A549 treated with AZD9567 at 1 μM for 4 hours (cell line): ENCODE results near the gene FERMT3. TPM values are rescaled to one million over a fixed set of nuclear protein-coding genes. Genes with fewer than 3 reads are reported as not detected.

Experiments
- total RNA-seq: library from RNA; stranded (reverse); fragments of 200-300 nt; extraction: Qiagen RNA extraction; gene quantifications from 5 replicates; pipeline ENCODE4 v1.2.3, GENCODE V29; 2022; ENCODE audit not compliant: insufficient read depth

FERMT3 gene
- 1.4 to 2.9 TPM (median 2.0 TPM) in 5 replicates for total RNA-seq

GRCh38 chr11:64206457-64207255, at the start of gene FERMT3:
TSS of gene FERMT3 (plus strand) at chr11:64206721. CDS start at chr11:64207365, 644 bp downstream.

GRCh38 chr11:64165842-64166635, 40.5 kb upstream of the FERMT3 start, which contains the start of gene MACROD1:
TSS of gene MACROD1 (minus strand) at chr11:64166113. CDS start at chr11:64165994, 119 bp downstream.

GRCh38 chr11:64185693-64186491, 20.6 kb upstream of the FERMT3 start, which contains the start of gene STIP1:
TSS of gene STIP1 (plus strand) at chr11:64186171. CDS start at chr11:64186262, 91 bp downstream.

GRCh38 chr11:64225608-64226506, 19.3 kb downstream of the FERMT3 start, which contains the start of the genes NUDT22 and TRPT1:
TSS of gene NUDT22 (plus strand) at chr11:64226274. CDS start at chr11:64226653, 379 bp downstream.
TSS of gene TRPT1 (minus strand) at chr11:64226186. CDS start at chr11:64225860, 326 bp downstream.

GRCh38 chr11:64230171-64230984, 23.9 kb downstream of the FERMT3 start, which contains the start of gene DNAJC4:
TSS of gene DNAJC4 (plus strand) at chr11:64230548. CDS start at chr11:64230855, 307 bp downstream.

GRCh38 chr11:64233913-64234586, 27.5 kb downstream of the FERMT3 start, which contains the start of gene VEGFB:
TSS of gene VEGFB (plus strand) at chr11:64234584. CDS start at chr11:64234834, 250 bp downstream.

GRCh38 chr11:64240435-64241240, 34.1 kb downstream of the FERMT3 start, which contains the start of gene FKBP2:
TSS of gene FKBP2 (plus strand) at chr11:64241095. CDS start at chr11:64242388, 1,293 bp downstream.

GRCh38 chr11:64246871-64247728, 40.6 kb downstream of the FERMT3 start, which contains the start of gene PPP1R14B:
TSS of gene PPP1R14B (minus strand) at chr11:64246943. CDS start at chr11:64246673, 270 bp downstream.

GRCh38 chr11:64251016-64251752, 44.7 kb downstream of the FERMT3 start, which contains the start of gene PLCB3:
TSS of gene PLCB3 (plus strand) at chr11:64251530. CDS start at chr11:64251650, 120 bp downstream.

Other genes starting within 250 kb of the FERMT3 start
- 748 to 1,110 TPM (median 1,029 TPM) in 5 replicates for gene COX8A, start 232.1 kb upstream of the FERMT3 start, total RNA-seq
- 107 to 135 TPM (median 126 TPM) in 5 replicates for gene OTUB1, start 220.3 kb upstream of the FERMT3 start, total RNA-seq
- gene FLRT1, start 170.8 kb upstream of the FERMT3 start, total RNA-seq: 0.03 to 0.07 TPM (median 0.04 TPM) in 4 of 5 replicates, not detected in the other
- gene MACROD1, start 40.6 kb upstream of the FERMT3 start, total RNA-seq: 8.5 to 16.1 TPM (median 13.2 TPM) in 5 replicates
- 229 to 287 TPM (median 245 TPM) in 5 replicates for gene STIP1, start 20.6 kb upstream of the FERMT3 start, total RNA-seq
- gene TRPT1, start 19.5 kb downstream of the FERMT3 start, total RNA-seq: 24.4 to 28.3 TPM (median 27.7 TPM) in 5 replicates
- gene NUDT22, start 19.6 kb downstream of the FERMT3 start, total RNA-seq: 29.9 to 44.8 TPM (median 41.7 TPM) in 5 replicates
- 12.2 to 24.2 TPM (median 21.8 TPM) in 5 replicates for gene DNAJC4, start 23.8 kb downstream of the FERMT3 start, total RNA-seq
- 30.4 to 51.7 TPM (median 47.5 TPM) in 5 replicates for gene VEGFB, start 27.9 kb downstream of the FERMT3 start, total RNA-seq
- 107 to 137 TPM (median 134 TPM) in 5 replicates for gene FKBP2, start 34.4 kb downstream of the FERMT3 start, total RNA-seq
- 166 to 357 TPM (median 343 TPM) in 5 replicates for gene PPP1R14B, start 40.2 kb downstream of the FERMT3 start, total RNA-seq
- 17.3 to 27.6 TPM (median 22.8 TPM) in 5 replicates for gene PLCB3, start 44.8 kb downstream of the FERMT3 start, total RNA-seq
- gene BAD, start 77.9 kb downstream of the FERMT3 start, total RNA-seq: 70.3 to 90.3 TPM (median 89.3 TPM) in 5 replicates
- gene GPR137, start 79.1 kb downstream of the FERMT3 start, total RNA-seq: 33.6 to 50.4 TPM (median 43.5 TPM) in 5 replicates
- 0.05 to 0.19 TPM in 2 of 5 replicates, not detected in the others for gene KCNK4, start 84.6 kb downstream of the FERMT3 start, total RNA-seq
- gene CATSPERZ, start 93.6 kb downstream of the FERMT3 start, total RNA-seq: 2.4 to 3.2 TPM (median 2.7 TPM) in 4 of 5 replicates, not detected in the other
- 38.4 to 59.5 TPM (median 56.3 TPM) in 5 replicates for gene ESRRA, start 98.8 kb downstream of the FERMT3 start, total RNA-seq
- gene TRMT112, start 110.8 kb downstream of the FERMT3 start, total RNA-seq: 378 to 462 TPM (median 417 TPM) in 5 replicates
- 367 to 480 TPM (median 454 TPM) in 5 replicates for gene PRDX5, start 111.4 kb downstream of the FERMT3 start, total RNA-seq
- gene CCDC88B, start 133.5 kb downstream of the FERMT3 start, total RNA-seq: 3.5 to 8.9 TPM (median 8.7 TPM) in 5 replicates
- 45.9 to 68.3 TPM (median 61.7 TPM) in 5 replicates for gene RPS6KA4, start 152.4 kb downstream of the FERMT3 start, total RNA-seq